Activated CD4-positive, CD25-positive, alpha-beta regulatory T cell treated with anti-CD3 and anti-CD28 coated beads, Interleukin-2, amount 50 U/mL, for 16 hours (primary cell): ENCODE data around the gene ANKIB1.

ENCODE experiments used
- DNase-seq: peaks from one replicate; pipeline ENCODE4 v3.0.0-alpha.2; 2020; ENCODE audit warnings: low read depth, low spot score

ANKIB1 gene

DNA sequence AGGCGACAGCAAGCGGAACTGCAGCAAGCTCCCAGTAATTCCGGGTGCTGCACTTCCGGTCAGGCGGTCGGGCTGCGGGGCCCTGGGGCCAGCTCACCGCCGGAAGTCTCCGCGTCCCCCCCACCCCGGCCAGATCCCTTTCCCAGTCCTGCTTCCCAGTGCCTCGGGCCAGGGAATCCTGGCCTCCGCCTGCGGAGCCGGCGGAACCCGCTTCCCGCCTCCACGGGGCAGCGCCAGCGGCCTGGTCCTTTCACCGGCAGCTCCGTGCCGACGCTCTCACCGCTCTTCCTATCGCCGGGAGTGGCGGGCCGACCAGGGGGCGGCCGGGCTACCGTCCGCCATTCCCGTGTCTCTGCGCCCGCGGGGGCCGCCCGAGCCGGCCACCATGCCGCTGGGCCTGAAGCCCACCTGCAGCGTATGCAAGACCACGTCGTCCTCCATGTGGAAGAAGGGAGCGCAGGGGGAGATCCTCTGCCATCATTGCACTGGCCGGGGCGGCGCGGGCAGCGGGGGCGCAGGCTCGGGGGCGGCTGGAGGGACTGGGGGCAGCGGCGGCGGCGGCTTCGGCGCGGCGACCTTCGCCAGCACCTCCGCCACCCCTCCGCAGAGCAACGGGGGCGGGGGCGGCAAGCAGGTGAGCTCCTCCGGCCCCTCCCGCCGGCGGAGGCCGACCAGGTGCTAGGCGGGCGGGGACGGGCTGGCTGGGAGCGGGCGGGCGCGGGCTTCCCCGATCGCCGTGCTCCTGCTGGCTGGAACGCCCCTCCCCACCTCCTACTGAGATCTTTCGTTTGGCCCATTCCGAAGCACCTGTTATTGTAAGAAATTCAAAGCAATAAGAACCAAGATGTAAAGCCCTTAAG lies 201.8 kb downstream of the ANKIB1 start, which contains the start of gene GATAD1:
TSS of gene GATAD1 (plus strand) at position 138 of the 860 bp plus-strand sequence. CDS start at position 386, 248 bp downstream.
- peak; percentile 70 for DNase-seq

DNA sequence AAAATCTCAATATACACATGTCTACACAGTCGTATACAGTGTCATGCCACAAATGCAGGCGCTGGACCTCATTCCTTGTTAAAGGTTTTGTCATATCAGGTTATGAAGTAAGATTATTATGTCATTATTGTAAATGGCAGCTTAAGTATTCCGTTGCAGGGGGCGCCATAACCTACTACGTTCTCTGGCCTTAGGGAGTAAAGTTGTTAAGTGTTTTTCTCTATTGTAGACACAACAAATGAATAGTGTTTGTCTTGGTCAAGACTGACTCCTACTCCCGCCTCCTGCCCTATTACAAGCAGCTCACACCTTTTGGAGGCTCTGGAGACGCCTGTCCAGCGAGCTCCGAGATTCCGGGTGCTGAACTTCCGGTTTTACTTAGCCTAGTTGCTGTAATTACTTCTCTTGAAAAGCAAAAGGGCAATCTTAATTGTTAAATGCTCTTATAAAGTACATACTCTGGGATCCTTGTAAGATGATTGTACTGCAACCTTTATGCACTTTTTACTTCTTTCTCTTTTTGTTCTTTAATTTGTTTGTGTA lies 202.5 kb downstream of the ANKIB1 start:
- DNase-seq = peak; percentile 47
